Measurements from ENCODE around the gene ANGPTL4.

ANGPTL4 gene

GRCh38 chr19:8387688-8388611 is 24.0 kb downstream of the ANGPTL4 start:
- DNase-seq (ENCODE audit: low read depth in 4 of 4, low spot score in 1 of 4) = no peak

GRCh38 chr19:8388612-8388958 is 24.6 kb downstream of the ANGPTL4 start:
- DNase-seq (ENCODE audit: low read depth in 4 of 4, low spot score in 1 of 4) = no peak

GRCh38 chr19:8389891-8390616 is 26.1 kb downstream of the ANGPTL4 start, which contains the start of gene RAB11B:
RAB11B (plus strand) TSS chr19:8390360; CDS start chr19:8390417, 57 bp downstream.
- DNase-seq (ENCODE audit: low read depth in 4 of 4, low spot score in 1 of 4) = peak; percentile 88 to 97 (median 92)

- DNase-seq (ENCODE audit: low read depth in 4 of 4, low spot score in 1 of 4) = peak; percentile 83 to 95 (median 92)
Observed at GRCh38 chr19:8390617-8390981, 26.6 kb downstream of the ANGPTL4 start.

GRCh38 chr19:8391198-8392016 is 27.5 kb downstream of the ANGPTL4 start:
- no peak for DNase-seq (ENCODE audit: low read depth in 4 of 4, low spot score in 1 of 4)

GRCh38 chr19:8392017-8392591 is 28.1 kb downstream of the ANGPTL4 start:
- DNase-seq (ENCODE audit: low read depth in 4 of 4, low spot score in 1 of 4) = no peak

- no peak for DNase-seq (ENCODE audit: low read depth in 4 of 4, low spot score in 1 of 4)
Observed at GRCh38 chr19:8393192-8393870, 29.4 kb downstream of the ANGPTL4 start.

GRCh38 chr19:8393871-8394250 is 29.9 kb downstream of the ANGPTL4 start:
- DNase-seq (ENCODE audit: low read depth in 4 of 4, low spot score in 1 of 4) = no peak

GRCh38 chr19:8395621-8396082 is 31.7 kb downstream of the ANGPTL4 start:
- no peak for DNase-seq (ENCODE audit: low read depth in 4 of 4, low spot score in 1 of 4)

GRCh38 chr19:8396185-8396562 is 32.2 kb downstream of the ANGPTL4 start:
- no peak for DNase-seq (ENCODE audit: low read depth in 4 of 4, low spot score in 1 of 4)

- peak; percentile 42 to 53 (median 48) for DNase-seq (ENCODE audit: low read depth in 4 of 4, low spot score in 1 of 4)
Observed at GRCh38 chr19:8396563-8397203, 32.7 kb downstream of the ANGPTL4 start.

- DNase-seq (ENCODE audit: low read depth in 4 of 4, low spot score in 1 of 4) = no peak
Observed at GRCh38 chr19:8397271-8397670, 33.3 kb downstream of the ANGPTL4 start.

- no peak for DNase-seq (ENCODE audit: low read depth in 4 of 4, low spot score in 1 of 4)
Observed at GRCh38 chr19:8397746-8398310, 33.9 kb downstream of the ANGPTL4 start.

GRCh38 chr19:8398311-8398771 is 34.4 kb downstream of the ANGPTL4 start:
- no peak for DNase-seq (ENCODE audit: low read depth in 4 of 4, low spot score in 1 of 4)

GRCh38 chr19:8399681-8400188 is 35.8 kb downstream of the ANGPTL4 start:
- DNase-seq (ENCODE audit: low read depth in 4 of 4, low spot score in 1 of 4) = no peak

GRCh38 chr19:8401981-8402411 is 38.0 kb downstream of the ANGPTL4 start:
- DNase-seq (ENCODE audit: low read depth in 4 of 4, low spot score in 1 of 4) = no peak

GRCh38 chr19:8403098-8403819 is 39.3 kb downstream of the ANGPTL4 start:
- DNase-seq (ENCODE audit: low read depth in 4 of 4, low spot score in 1 of 4) = no peak

- DNase-seq (ENCODE audit: low read depth in 4 of 4, low spot score in 1 of 4) = no peak
Observed at GRCh38 chr19:8403820-8404109, 39.8 kb downstream of the ANGPTL4 start.

Data from stimulated activated CD4-positive, alpha-beta T cell treated with anti-CD3 and anti-CD28 coated beads, Interleukin-1b, Interleukin-23, amount 100 ng/mL, for 24 hours (primary cell).